Esophagus squamous epithelium (tissue), 4 donors: ENCODE data around the gene CACNB1.

Experiments
- CTCF ChIP-seq, 6 experiments: fragments of 450-650 bp in 4 of 6; fragments of 200-600 bp in 2 of 6; sonication (generic) in 2 of 6; IDR thresholded peaks; one replicate each; pipeline ENCODE4 v1.5.1; 2016 to 2019; ENCODE audit warnings: antibody characterized with exemption in 6 of 6, mild to moderate bottlenecking in 4 of 6, moderate library complexity in 4 of 6
- POLR2A ChIP-seq, 4 donors: fragments of 450-650 bp; IDR thresholded peaks; one replicate each; pipeline ENCODE4 v1.6.1; 2017; ENCODE audit warnings: antibody characterized with exemption in 4 of 4, mild to moderate bottlenecking in 4 of 4, moderate library complexity in 3 of 4

DNA sequence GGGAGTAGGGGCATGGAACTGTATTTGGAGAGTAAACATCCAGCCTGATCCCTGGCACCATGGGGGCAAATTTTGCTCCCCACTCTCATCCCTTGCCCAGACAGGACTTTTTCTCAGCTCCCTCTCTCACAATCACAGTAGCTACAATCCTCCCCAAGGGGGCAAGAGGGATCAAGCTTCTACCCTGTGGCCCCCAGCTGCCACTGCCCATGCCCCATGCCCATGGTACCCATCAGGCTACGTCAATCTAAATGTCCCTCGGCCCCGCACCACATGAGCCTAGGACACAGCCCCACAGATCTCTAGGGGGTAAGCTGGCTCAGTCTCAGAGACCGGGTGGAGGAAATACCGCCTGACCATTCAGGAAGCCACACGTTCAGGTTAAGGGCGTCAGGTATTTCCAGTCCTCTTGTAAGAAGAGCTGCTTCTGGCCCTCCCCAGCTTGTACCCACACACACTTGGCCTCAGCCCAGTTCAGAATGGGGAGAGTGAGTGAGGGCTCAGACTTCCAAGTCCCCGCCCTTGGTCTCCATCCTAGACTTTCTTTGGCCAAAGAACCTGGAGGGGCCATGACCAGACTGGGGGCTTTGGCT, 1.8 kb downstream of the CACNB1 start:
- no peak for TF ChIP-seq CTCF (IDR thresholded peaks at IDR 0.05)
- no peak for TF ChIP-seq POLR2A (IDR thresholded peaks at IDR 0.05)
